ENCODE data around the gene ATP2A2. TPM values are rescaled to one million over a fixed set of nuclear protein-coding genes. Genes with fewer than 3 reads are reported as not detected.

The ATP2A2 gene
- total and polyA plus RNA-seq, 2 experiments from 2014 or later, result 47.2 to 225 TPM

GRCh38 chr12:110266980-110267620, 13.9 kb upstream of the ATP2A2 start:
- no peak overlapping the region for H3K4me3 ChIP-seq
- DNase-seq (ENCODE audit: low spot score) (no peak), ATAC-seq (peak; percentile 21)
- Mint-ChIP-seq H3K4me3 (no peak overlapping the region), H3K9me3 (no peaks in the 10 kb centered on the region; the same call in 2 of the 3 replicates), H3K4me1 (peaks cover 38% of the 10 kb centered on the region), H3K27ac (no peak overlapping the region), H3K36me3 (ENCODE audit: low read depth) (no peaks in the 10 kb centered on the region), H3K27me3 (ENCODE audit: insufficient read depth, low read depth, poor library complexity) (peaks cover 6% of the 10 kb centered on the region)
- no peaks in the 10 kb centered on the region for H3K27me3 ChIP-seq (ENCODE audit: insufficient read depth)
- H3K36me3 ChIP-seq (ENCODE audit: insufficient read depth), result no peaks in the 10 kb centered on the region
- H3K27ac ChIP-seq (ENCODE audit: low read depth), result no peak overlapping the region
- TF ChIP-seq EZH2 (IDR thresholded peaks at IDR 0.05; ENCODE audit: low read depth, unreplicated experiment), result no peak
- no peak for TF ChIP-seq ETS1 (IDR thresholded peaks at IDR 0.05)
- no peak for TF ChIP-seq JUNB (IDR thresholded peaks at IDR 0.05; ENCODE audit: unreplicated experiment)
- no peak for TF ChIP-seq ZNF331 (CRISPR knock-in tag; IDR thresholded peaks at IDR 0.05; ENCODE audit: low read depth)
- peaks cover 27% of the 10 kb centered on the region for H3K4me1 ChIP-seq (ENCODE audit: insufficient read depth)
- H3K9me2 ChIP-seq (ENCODE audit: insufficient read depth), result no peaks in the 10 kb centered on the region
- H3K79me2 ChIP-seq (replicated peaks; ENCODE audit: insufficient read depth), result no peaks in the 10 kb centered on the region
- H3F3A ChIP-seq (replicated peaks; ENCODE audit: low read depth), result no peaks in the 10 kb centered on the region
- no peak overlapping the region for H3K4me2 ChIP-seq
- H4K20me1 ChIP-seq (replicated peaks; ENCODE audit: insufficient read depth), result no peaks in the 10 kb centered on the region
- H2AFZ ChIP-seq, result peak overlapping the region; percentile 66; the same call in 1 of the 2 replicates

GRCh38 chr12:110269622-110270124, 11.4 kb upstream of the ATP2A2 start:
- Histone ChIP-seq H3F3A (replicated peaks; ENCODE audit: low read depth) (no peaks in the 10 kb centered on the region), H3K27me3 (ENCODE audit: insufficient read depth) (no peaks in the 10 kb centered on the region), H2AFZ (peak overlapping the region; percentile 81), H4K20me1 (replicated peaks; ENCODE audit: insufficient read depth) (no peaks in the 10 kb centered on the region), H3K36me3 (ENCODE audit: insufficient read depth) (no peaks in the 10 kb centered on the region), H3K4me2 (peak overlapping the region; percentile 64), H3K4me3 (peak overlapping the region; percentile 23), H3K9me2 (ENCODE audit: insufficient read depth) (no peaks in the 10 kb centered on the region), H3K27ac (ENCODE audit: low read depth) (peak overlapping the region; percentile 14; the same call in 1 of the 2 replicates), H3K79me2 (replicated peaks; ENCODE audit: insufficient read depth) (no peaks in the 10 kb centered on the region), H3K4me1 (ENCODE audit: insufficient read depth) (peaks cover 27% of the 10 kb centered on the region)
- H3K4me3 Mint-ChIP-seq, result peak overlapping the region; percentile 12; the same call in 1 of the 3 replicates
- peak overlapping the region; percentile 46 for H3K27ac Mint-ChIP-seq
- TF ChIP-seq EZH2phosphoT487 (IDR thresholded peaks at IDR 0.05; ENCODE audit: unreplicated experiment) (no peak), ZNF114 (CRISPR knock-in tag; IDR thresholded peaks at IDR 0.05) (no peak), ETS1 (IDR thresholded peaks at IDR 0.05) (no peak), POLR2AphosphoS5 (IDR thresholded peaks at IDR 0.05; ENCODE audit: low read depth) (no peak), JUNB (IDR thresholded peaks at IDR 0.05; ENCODE audit: unreplicated experiment) (no peak), REST (IDR thresholded peaks at IDR 0.05; ENCODE audit: unreplicated experiment) (no peak), STAT1 (IDR thresholded peaks at IDR 0.05; ENCODE audit: unreplicated experiment) (no peak)
- ATAC-seq (peak; percentile 41), DNase-seq (ENCODE audit: low spot score) (peak; percentile 42)
- H3K9me3 Mint-ChIP-seq, result no peaks in the 10 kb centered on the region; the same call in 2 of the 3 replicates
- H3K27me3 Mint-ChIP-seq (ENCODE audit: insufficient read depth, low read depth, poor library complexity), result peaks cover 4% of the 10 kb centered on the region
- H3K4me1 Mint-ChIP-seq, result peaks cover 40% of the 10 kb centered on the region
- no peaks in the 10 kb centered on the region for H3K36me3 Mint-ChIP-seq (ENCODE audit: low read depth)
